NB4 (cell line): ENCODE results near the gene DKC1.

Experiments used
- MYC ChIP-seq: IDR thresholded peaks from 2 replicates; pipeline ENCODE4 v1.6.1; 2011; ENCODE audit warnings: low read depth, low read length
- POLR2A ChIP-seq: IDR thresholded peaks from 2 replicates; pipeline ENCODE4 v1.6.1; 2011; ENCODE audit warnings: mild to moderate bottlenecking; ENCODE audit not compliant: insufficient read length; ENCODE audit errors: extremely low read depth
- TF ChIP-seq, protein P1 (sequence below): IDR thresholded peaks from one replicate; pipeline ENCODE4 v1.5.1; 2012; ENCODE audit warnings: low read depth, low read length
- TF ChIP-seq, protein P2 (sequence below): IDR thresholded peaks from 2 replicates; pipeline ENCODE4 v1.6.1; 2011; ENCODE audit warnings: low read depth, low read length

DNA sequence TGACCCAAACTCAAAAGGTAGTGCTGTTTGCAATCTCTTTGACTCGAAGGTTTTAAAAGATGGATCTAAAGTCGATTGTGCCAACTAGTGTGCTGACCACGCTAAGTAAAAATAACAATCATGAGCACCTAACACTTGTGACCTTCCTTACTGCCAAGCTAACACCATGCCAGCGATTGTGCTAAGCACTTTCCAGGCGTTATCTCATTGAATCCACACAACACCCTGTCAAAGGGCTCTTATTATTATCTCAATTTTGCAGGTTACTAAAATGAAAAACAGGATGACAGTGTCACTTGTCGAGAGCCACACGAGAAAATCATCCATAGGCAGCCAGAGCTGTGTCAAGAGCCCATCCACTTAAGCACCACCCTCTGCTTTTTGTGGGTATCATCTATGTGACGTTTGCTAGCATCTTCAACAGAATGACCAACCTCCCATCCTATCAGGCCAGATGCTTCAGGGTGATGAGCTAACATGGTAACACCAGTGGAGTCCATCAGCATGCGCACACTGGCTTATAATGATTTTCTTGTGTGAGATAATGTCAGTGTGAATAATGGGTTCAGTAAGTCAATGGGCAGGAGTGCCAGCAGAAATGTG is 10.9 kb upstream of the DKC1 start:
- TF ChIP-seq, protein P1, sequence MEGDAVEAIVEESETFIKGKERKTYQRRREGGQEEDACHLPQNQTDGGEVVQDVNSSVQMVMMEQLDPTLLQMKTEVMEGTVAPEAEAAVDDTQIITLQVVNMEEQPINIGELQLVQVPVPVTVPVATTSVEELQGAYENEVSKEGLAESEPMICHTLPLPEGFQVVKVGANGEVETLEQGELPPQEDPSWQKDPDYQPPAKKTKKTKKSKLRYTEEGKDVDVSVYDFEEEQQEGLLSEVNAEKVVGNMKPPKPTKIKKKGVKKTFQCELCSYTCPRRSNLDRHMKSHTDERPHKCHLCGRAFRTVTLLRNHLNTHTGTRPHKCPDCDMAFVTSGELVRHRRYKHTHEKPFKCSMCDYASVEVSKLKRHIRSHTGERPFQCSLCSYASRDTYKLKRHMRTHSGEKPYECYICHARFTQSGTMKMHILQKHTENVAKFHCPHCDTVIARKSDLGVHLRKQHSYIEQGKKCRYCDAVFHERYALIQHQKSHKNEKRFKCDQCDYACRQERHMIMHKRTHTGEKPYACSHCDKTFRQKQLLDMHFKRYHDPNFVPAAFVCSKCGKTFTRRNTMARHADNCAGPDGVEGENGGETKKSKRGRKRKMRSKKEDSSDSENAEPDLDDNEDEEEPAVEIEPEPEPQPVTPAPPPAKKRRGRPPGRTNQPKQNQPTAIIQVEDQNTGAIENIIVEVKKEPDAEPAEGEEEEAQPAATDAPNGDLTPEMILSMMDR, result no peak
- TF ChIP-seq POLR2A, result no peak
- TF ChIP-seq, protein P2, sequence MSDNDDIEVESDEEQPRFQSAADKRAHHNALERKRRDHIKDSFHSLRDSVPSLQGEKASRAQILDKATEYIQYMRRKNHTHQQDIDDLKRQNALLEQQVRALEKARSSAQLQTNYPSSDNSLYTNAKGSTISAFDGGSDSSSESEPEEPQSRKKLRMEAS, result no peak
- TF ChIP-seq MYC, result no peak
